Ovary (tissue), 3 donors: Measurements from ENCODE around the gene PALD1.

ENCODE experiments used
- EP300 ChIP-seq: sonication (generic); formaldehyde crosslinking; IDR thresholded peaks from one replicate; pipeline ENCODE4 v1.6.1; 2017; ENCODE audit warnings: antibody characterized with exemption
- POLR2A ChIP-seq: fragments of 450-650 bp; IDR thresholded peaks from one replicate; pipeline ENCODE4 v1.6.1; 2017; ENCODE audit warnings: antibody characterized with exemption, mild to moderate bottlenecking, moderate library complexity
- TF ChIP-seq, protein P1 (sequence below), 3 donors: fragments of 450-650 bp in 2 of 3; fragments of 200-600 bp in 1 of 3; IDR thresholded peaks; one replicate each; pipeline versions ENCODE4 v1.5.1 to v1.8.0; 2016 to 2022; ENCODE audit warnings: antibody characterized with exemption in 3 of 3, mild to moderate bottlenecking in 1 of 3
- donor health status: DM: no; HTN: no; CAD: no.

- TF ChIP-seq, protein P1, sequence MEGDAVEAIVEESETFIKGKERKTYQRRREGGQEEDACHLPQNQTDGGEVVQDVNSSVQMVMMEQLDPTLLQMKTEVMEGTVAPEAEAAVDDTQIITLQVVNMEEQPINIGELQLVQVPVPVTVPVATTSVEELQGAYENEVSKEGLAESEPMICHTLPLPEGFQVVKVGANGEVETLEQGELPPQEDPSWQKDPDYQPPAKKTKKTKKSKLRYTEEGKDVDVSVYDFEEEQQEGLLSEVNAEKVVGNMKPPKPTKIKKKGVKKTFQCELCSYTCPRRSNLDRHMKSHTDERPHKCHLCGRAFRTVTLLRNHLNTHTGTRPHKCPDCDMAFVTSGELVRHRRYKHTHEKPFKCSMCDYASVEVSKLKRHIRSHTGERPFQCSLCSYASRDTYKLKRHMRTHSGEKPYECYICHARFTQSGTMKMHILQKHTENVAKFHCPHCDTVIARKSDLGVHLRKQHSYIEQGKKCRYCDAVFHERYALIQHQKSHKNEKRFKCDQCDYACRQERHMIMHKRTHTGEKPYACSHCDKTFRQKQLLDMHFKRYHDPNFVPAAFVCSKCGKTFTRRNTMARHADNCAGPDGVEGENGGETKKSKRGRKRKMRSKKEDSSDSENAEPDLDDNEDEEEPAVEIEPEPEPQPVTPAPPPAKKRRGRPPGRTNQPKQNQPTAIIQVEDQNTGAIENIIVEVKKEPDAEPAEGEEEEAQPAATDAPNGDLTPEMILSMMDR (IDR thresholded peaks at IDR 0.05), result no peak
- TF ChIP-seq POLR2A (no peak), EP300 (no peak)
These were observed 16.0 kb downstream of the PALD1 start for GRCh38 chr10:70494536-70494935.
